NCI-H510A (cell line): ENCODE results near the gene P4HTM.
A peak's percentile ranks its signal among the peaks of the same experiment; 100 is the strongest.

Experiments
- DNase-seq: peaks from one replicate; lab custom pipeline; 2025; lab: John Stamatoyannopoulos, UW

The P4HTM gene

GRCh38 chr3:49025005-49025792 is 35.2 kb downstream of the P4HTM start:
- no peak for DNase-seq

GRCh38 chr3:49025793-49026520 is 35.9 kb downstream of the P4HTM start:
- no peak for DNase-seq

- no peak for DNase-seq
These were observed 36.5 kb downstream of the P4HTM start for GRCh38 chr3:49026536-49026935.

- no peak for DNase-seq
These were observed 37.6 kb downstream of the P4HTM start for GRCh38 chr3:49027634-49028033.

- no peak for DNase-seq
These were observed 38.2 kb downstream of the P4HTM start for GRCh38 chr3:49028298-49028672.

GRCh38 chr3:49028673-49029562 is 38.9 kb downstream of the P4HTM start, which contains the start of gene IMPDH2:
Gene IMPDH2, minus strand, starts transcription at chr3:49029398. Its CDS starts 48 bp downstream, at chr3:49029350.
- peak; percentile 68 for DNase-seq

GRCh38 chr3:49029563-49029884 is 39.5 kb downstream of the P4HTM start:
- DNase-seq = no peak

- no peak for DNase-seq
These were observed 40.3 kb downstream of the P4HTM start for GRCh38 chr3:49030321-49030720.

GRCh38 chr3:49032646-49033304 is 42.7 kb downstream of the P4HTM start:
- DNase-seq = no peak

GRCh38 chr3:49034650-49035049 is 44.6 kb downstream of the P4HTM start:
- DNase-seq = no peak

- DNase-seq = no peak
These were observed 45.2 kb downstream of the P4HTM start for GRCh38 chr3:49035281-49035680.

- no peak for DNase-seq
These were observed 63.5 kb downstream of the P4HTM start for GRCh38 chr3:49053543-49053942.

- DNase-seq = no peak
These were observed 64.4 kb downstream of the P4HTM start for GRCh38 chr3:49054344-49054862.
